Prostate gland (tissue), 2 donors: ENCODE measurements around the gene TPCN1.

Source experiments
- CTCF ChIP-seq, 4 experiments: fragments of 200-600 bp in 2 of 4; fragments of 450-650 bp in 2 of 4; sonication (generic) in 2 of 4; IDR thresholded peaks; 1 replicate in 3 of 4; 2 replicates in 1 of 4; pipeline ENCODE4 v1.5.1; 2016 to 2019; ENCODE audit warnings: antibody characterized with exemption in 4 of 4, mild to moderate bottlenecking in 2 of 4, moderate library complexity in 2 of 4
- POLR2A ChIP-seq: fragments of 450-650 bp; IDR thresholded peaks from one replicate; pipeline ENCODE4 v1.6.1; 2016; ENCODE audit warnings: antibody characterized with exemption, mild to moderate bottlenecking
- POLR2AphosphoS5 ChIP-seq: sonication (generic); formaldehyde crosslinking; IDR thresholded peaks from one replicate; pipeline ENCODE4 v1.6.1; 2017; ENCODE audit warnings: antibody characterized with exemption

GRCh38 chr12:113325916-113326315 lies 104.7 kb downstream of the TPCN1 start:
- no peak for TF ChIP-seq CTCF (IDR thresholded peaks at IDR 0.05)
- no peak for TF ChIP-seq POLR2A
- no peak for TF ChIP-seq POLR2AphosphoS5
